Fibroblast of the conjunctiva (primary cell): Measurements from ENCODE around the gene FAM241B.

ENCODE experiments used
- DNase-seq: peaks from one replicate; pipeline ENCODE4 v3.0.0-alpha.2; 2010; ENCODE audit warnings: low read depth

The FAM241B gene

GRCh38 chr10:69649786-69650550 lies 19.9 kb downstream of the FAM241B start:
- DNase-seq: no peak

- no peak for DNase-seq
Observed at GRCh38 chr10:69650589-69651261, 20.7 kb downstream of the FAM241B start.

GRCh38 chr10:69651362-69651761 lies 21.3 kb downstream of the FAM241B start:
- DNase-seq: no peak

GRCh38 chr10:69652111-69652856 lies 22.2 kb downstream of the FAM241B start:
- no peak for DNase-seq

- no peak for DNase-seq
Observed at GRCh38 chr10:69652857-69653199, 22.8 kb downstream of the FAM241B start.

- DNase-seq: no peak
Observed at GRCh38 chr10:69653561-69653960, 23.5 kb downstream of the FAM241B start.

GRCh38 chr10:69655124-69655867 lies 25.2 kb downstream of the FAM241B start:
- DNase-seq: no peak

GRCh38 chr10:69655868-69656555 lies 26.0 kb downstream of the FAM241B start:
- DNase-seq: no peak

GRCh38 chr10:69656742-69657269 lies 26.8 kb downstream of the FAM241B start:
- no peak for DNase-seq

GRCh38 chr10:69657430-69657829 lies 27.4 kb downstream of the FAM241B start:
- no peak for DNase-seq

GRCh38 chr10:69657866-69658265 lies 27.8 kb downstream of the FAM241B start:
- DNase-seq: no peak

GRCh38 chr10:69659241-69660038 lies 29.4 kb downstream of the FAM241B start:
- no peak for DNase-seq

GRCh38 chr10:69660296-69660695 lies 30.2 kb downstream of the FAM241B start:
- no peak for DNase-seq

GRCh38 chr10:69661414-69662172 lies 31.5 kb downstream of the FAM241B start:
- no peak for DNase-seq

- DNase-seq: no peak
Observed at GRCh38 chr10:69662173-69662877, 32.3 kb downstream of the FAM241B start.

GRCh38 chr10:69662901-69663300 lies 32.9 kb downstream of the FAM241B start:
- DNase-seq: no peak

GRCh38 chr10:69663369-69663947 lies 33.4 kb downstream of the FAM241B start:
- no peak for DNase-seq

- DNase-seq: no peak
Observed at GRCh38 chr10:69665474-69666320, 35.6 kb downstream of the FAM241B start.
